Measurements from ENCODE around the gene GAS7.
"Not testable (repeated sequence)": the region's sequence is repeated elsewhere in the genome, so short reads cannot be mapped to it uniquely, and the experiment has no call there.

Gene GAS7

DNA sequence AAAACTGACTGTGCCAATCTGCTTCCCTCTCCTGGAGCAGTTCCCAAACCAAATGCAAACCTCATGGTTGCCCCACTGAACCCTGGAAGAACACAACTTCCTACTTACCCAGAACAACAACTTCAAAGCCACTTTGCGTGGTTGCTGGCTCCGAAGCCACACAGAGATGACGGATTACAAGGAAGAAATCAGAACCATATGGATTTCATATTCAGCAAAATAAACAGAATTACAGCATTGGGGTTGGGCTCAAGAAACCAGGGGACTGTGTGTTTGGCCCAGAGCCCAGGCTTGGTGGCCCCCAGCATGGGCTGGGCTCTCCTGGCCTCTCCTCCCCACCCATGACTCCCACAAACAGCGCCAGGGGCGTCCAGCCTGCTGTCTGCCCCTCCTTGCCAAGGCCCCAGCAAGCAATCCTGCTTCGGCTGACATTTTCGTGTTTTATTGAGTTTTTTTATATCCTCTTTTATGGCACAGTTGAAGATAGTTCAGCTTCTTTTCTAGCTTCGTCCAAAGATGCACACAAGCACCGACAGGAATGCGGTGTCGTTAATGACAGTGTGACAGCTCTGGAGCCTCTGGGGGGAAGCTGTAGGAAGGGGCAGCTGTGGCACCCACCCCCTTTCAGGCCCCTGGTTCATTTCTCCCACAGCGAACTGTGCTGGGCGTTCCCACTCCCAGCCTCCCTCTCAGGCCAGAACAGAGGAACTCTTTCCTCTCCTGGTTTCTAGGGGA is 137.1 kb downstream of the GAS7 start:
- no peaks in the 10 kb centered on the region for H3K27me3 Mint-ChIP-seq
- no peaks in the 10 kb centered on the region for H3K36me3 Mint-ChIP-seq (ENCODE audit: low read depth)
- H3K27ac Mint-ChIP-seq, result no peak overlapping the region
- H3K4me3 Mint-ChIP-seq, result no peak overlapping the region
- no peak for DNase-seq
- peaks cover 11% of the 10 kb centered on the region for H3K9me3 Mint-ChIP-seq
- H3K4me1 Mint-ChIP-seq (ENCODE audit: low read depth), result peaks cover 17% of the 10 kb centered on the region

DNA sequence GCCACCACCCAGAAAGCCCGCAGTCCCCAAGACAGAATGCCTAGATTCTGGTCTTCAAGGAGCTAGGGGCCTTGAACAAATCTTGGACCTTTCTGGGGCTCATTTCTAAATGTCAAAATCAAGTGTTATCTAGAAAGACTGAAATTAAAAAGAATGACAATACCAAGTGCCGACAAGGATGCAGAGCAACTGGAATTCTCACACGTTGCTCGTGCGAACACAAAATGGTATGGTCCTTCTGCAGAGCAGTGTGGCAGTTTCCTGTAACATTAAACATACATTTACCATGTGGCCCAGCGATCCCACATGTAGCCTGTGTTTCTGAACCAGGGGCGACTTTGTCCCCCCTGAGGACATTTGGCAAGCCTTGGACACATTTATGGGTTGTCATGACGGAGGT is 137.9 kb downstream of the GAS7 start:
- H3K27me3 Mint-ChIP-seq, result no peaks in the 10 kb centered on the region
- no peaks in the 10 kb centered on the region for H3K36me3 Mint-ChIP-seq (ENCODE audit: low read depth)
- H3K27ac Mint-ChIP-seq, result no peak overlapping the region
- H3K4me3 Mint-ChIP-seq, result no peak overlapping the region
- no peak for DNase-seq
- peaks cover 8% of the 10 kb centered on the region for H3K9me3 Mint-ChIP-seq
- peaks cover 17% of the 10 kb centered on the region for H3K4me1 Mint-ChIP-seq (ENCODE audit: low read depth)

DNA sequence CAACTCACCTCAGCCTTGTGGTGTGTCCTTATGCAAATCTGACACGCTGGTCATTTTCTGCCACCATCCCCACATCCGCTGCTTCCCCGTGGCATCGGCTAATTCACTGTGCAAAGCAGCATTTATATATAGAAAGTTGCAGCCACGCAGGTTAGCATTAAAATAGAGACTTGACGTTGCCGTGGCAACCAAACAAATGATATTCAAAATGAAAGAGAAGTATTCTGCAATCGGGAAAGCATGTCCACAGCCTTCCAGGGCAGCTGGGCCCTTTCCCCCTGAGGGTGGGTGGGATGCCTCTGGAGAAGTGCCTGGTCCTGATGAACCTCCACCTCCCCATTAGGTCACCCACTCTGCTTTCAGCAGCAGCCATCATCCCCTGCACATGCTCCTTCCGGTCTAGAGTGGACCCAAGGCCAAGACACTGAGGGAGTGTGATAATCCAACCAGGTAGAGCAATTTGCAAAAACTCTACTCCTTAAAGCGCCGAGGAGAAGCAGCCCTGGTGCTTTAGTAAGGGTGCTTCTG is 138.7 kb downstream of the GAS7 start:
- Mint-ChIP-seq H3K27me3 (no peaks in the 10 kb centered on the region), H3K4me3 (no peak overlapping the region)

DNA sequence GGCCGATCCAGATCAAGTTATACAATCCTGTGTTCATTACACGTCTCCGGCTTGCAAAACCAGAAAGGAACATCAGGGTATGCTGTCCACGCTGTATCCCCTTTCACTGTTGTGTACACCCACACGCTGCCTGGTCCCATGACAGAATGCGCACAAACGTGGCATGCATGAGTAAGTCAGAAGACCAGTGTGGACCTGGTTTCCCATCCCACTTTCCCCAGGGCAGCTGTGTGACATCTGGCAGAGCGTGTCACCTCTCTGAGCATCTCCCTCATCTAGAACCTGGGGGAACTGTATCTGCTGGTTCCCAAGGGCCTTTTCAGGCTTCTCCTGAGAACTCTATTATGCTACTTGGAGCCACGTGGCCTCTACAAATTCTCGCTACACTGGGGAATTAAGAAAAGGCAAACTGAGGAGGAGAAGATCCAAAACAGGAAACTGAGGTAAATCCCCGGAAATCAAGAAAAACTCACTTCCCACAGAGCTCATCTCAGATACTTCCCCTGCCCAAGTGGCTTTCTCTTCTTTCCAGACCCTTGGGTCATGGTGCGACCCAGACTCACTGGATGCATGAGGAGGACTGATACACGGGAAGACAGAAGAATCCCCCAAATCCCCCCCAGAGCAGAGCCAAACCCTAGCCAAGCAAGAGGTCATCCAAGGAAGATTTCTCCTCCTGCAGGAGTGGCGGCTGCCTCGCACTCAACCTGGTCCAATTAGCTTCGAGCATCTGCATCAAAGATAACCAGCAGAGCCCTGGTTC is 139.3 kb downstream of the GAS7 start:
- Mint-ChIP-seq H3K27ac (no peak overlapping the region), H3K4me1 (ENCODE audit: low read depth) (peaks cover 17% of the 10 kb centered on the region), H3K4me3 (no peak overlapping the region), H3K27me3 (no peaks in the 10 kb centered on the region), H3K36me3 (ENCODE audit: low read depth) (no peaks in the 10 kb centered on the region), H3K9me3 (peaks cover 2% of the 10 kb centered on the region)
- DNase-seq, result no peak

More for the DNA sequence above, 138.7 kb downstream of the GAS7 start:
- no peak overlapping the region for H3K27ac Mint-ChIP-seq
- no peaks in the 10 kb centered on the region for H3K36me3 Mint-ChIP-seq (ENCODE audit: low read depth)
- H3K9me3 Mint-ChIP-seq, result peaks cover 4% of the 10 kb centered on the region
- H3K4me1 Mint-ChIP-seq (ENCODE audit: low read depth), result peaks cover 17% of the 10 kb centered on the region
- DNase-seq, result no peak

DNA sequence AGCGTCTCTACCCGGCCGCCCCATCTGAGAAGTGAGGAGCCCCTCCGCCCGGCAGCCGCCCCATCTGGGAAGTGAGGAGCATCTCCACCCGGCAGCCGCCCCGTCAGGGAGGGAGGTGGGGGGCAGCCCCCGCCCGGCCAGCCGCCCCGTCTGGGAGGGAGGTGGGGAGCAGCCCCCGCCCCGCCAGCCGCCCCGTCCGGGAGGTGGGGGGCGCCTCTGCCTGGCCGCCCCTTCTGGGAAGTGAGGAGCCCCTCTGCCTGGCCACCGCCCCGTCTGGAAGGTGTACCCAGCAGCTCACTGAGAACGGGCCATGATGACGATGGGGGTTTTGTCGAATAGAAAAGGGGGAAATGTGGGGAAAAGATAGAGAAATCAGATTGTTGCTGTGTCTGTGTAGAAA is 140.9 kb downstream of the GAS7 start:
- not testable (repeated sequence) for H3K27ac Mint-ChIP-seq; DNase-seq; H3K4me1 Mint-ChIP-seq (ENCODE audit: low read depth); H3K27me3 Mint-ChIP-seq; H3K4me3 Mint-ChIP-seq; H3K36me3 Mint-ChIP-seq (ENCODE audit: low read depth); H3K9me3 Mint-ChIP-seq

DNA sequence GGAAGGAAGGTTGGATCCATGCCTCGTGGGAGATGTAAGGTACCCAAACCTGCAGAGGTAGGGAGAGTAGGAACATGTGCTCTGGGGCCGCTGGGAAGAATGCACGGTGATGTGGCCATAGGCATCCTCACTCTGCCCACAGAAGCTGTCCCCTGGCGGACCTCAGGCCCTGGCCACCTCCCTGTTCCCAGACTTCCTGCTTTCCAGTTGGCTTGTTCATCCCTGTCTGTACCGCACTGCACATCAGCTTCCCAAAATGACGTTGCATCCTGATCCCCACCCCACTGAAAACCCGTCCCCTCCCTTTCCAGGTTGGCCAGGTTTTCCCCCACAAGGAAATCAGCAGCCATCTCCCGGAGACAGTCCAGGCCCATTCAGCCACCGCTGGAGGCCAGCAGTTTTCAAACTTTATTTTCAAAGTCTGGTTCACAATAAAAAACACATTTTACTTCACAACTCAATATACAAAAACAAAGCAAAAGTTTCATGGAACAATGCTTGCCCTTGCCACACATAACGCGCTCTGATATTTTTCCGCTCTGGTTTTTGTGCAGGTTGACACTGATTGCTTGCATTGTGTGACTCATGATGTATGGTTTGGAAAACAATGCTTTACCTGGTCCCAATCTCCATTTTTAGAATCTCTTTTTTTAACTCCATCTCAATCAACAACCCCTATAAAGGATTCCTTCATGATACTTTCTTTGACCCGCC is 143.0 kb downstream of the GAS7 start:
- no peaks in the 10 kb centered on the region for H3K9me3 Mint-ChIP-seq
- no peaks in the 10 kb centered on the region for H3K4me1 Mint-ChIP-seq (ENCODE audit: low read depth)
- no peak for DNase-seq
- no peak overlapping the region for H3K4me3 Mint-ChIP-seq
- no peak overlapping the region for H3K27ac Mint-ChIP-seq
- H3K27me3 Mint-ChIP-seq, result no peaks in the 10 kb centered on the region
- no peaks in the 10 kb centered on the region for H3K36me3 Mint-ChIP-seq (ENCODE audit: low read depth)

DNA sequence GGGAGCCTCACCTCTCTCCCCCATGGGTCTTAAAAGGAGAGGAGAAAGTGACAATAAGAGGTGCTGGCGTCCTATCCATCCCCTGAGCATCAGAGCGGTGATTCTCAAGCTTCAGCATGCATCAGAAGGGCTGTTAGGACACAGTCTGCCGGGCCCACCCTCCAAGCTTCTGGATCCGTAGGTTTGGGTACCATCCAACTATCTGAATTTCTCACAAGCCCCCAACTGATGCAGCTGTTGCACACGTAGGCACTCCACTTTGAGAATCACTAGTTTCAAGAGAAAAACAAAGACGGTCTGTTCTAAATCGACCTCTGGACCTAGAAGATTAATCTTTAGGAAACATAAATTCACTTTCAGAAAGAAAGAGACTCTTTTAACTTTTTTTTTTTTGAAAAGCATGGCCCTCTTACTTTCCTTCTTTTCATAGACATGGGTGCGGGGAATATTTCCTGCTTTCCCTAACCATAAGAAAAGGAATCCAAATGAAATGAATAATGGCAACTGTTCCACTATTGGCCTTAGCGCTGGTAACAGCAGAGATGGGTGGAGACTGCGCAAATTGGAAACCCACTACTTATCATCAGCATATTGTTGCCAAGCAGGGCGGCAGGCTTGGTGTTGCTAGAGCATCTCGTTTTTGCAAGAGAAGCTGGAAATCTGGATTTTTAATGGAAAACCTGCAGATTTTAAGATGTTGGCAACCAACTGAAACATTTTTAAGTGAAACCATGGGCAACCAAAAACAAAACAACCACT is 144.4 kb downstream of the GAS7 start:
- Mint-ChIP-seq H3K27me3 (no peaks in the 10 kb centered on the region), H3K9me3 (no peaks in the 10 kb centered on the region), H3K36me3 (ENCODE audit: low read depth) (no peaks in the 10 kb centered on the region), H3K4me1 (ENCODE audit: low read depth) (no peaks in the 10 kb centered on the region), H3K27ac (no peak overlapping the region), H3K4me3 (no peak overlapping the region)
- no peak for DNase-seq

DNA sequence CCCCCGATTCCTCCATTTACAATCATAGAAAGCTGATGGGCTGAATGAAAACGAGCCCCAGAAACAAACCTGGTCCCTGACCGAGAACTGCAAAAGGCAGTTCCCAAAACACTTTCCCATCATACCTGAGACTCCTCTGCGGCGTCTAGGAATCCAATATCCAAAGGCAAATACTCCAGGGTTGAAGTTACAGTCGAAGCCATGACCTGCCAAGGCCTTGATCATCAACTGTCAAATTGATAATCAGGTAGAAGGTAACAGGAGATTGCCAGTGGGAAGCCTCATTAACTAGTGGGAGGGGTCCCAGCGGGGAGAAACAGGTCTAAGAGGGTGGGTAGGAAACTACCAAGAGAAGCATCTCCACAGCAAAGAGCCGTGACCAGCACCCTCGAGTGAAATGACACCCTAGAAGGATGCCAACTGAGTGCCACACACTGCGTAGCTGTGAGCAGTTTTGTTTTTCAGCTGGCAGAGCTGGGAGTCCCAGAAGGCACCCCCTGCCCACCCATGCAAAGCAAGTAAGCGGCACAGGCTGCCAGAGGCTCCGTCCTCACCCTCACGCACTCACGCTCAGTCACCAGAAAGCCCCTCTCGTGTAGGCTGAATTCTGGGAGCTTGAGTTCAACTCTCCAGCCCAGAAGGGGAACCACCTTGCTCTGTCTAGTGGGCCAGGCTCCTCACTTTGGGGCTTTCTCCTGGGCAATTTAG is 146.1 kb downstream of the GAS7 start:
- no peak for DNase-seq
- H3K27me3 Mint-ChIP-seq, result no peaks in the 10 kb centered on the region
- no peak overlapping the region for H3K27ac Mint-ChIP-seq
- no peak overlapping the region for H3K4me3 Mint-ChIP-seq
- no peaks in the 10 kb centered on the region for H3K9me3 Mint-ChIP-seq
- peaks cover 2% of the 10 kb centered on the region for H3K4me1 Mint-ChIP-seq (ENCODE audit: low read depth)
- H3K36me3 Mint-ChIP-seq (ENCODE audit: low read depth), result no peaks in the 10 kb centered on the region

DNA sequence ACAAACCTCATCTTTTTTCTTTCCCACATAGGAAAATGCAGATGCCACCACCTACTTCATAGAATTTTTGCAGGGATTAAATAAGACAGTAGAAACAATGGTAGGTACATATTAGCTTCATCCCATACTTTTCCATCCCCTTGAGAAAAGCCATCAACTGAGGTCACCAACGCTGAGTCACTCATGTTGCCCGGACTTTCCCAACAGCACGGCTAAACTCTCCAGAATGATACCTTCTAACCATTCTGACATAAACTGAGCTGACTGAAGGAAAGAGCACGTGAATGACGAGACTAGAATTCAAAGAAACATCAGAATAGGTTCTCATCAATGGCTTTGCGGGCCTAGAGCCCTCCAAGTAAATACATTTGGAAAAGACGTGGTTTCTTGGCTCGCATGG is 147.3 kb downstream of the GAS7 start:
- H3K27me3 Mint-ChIP-seq, result no peaks in the 10 kb centered on the region
- no peaks in the 10 kb centered on the region for H3K36me3 Mint-ChIP-seq (ENCODE audit: low read depth)
- H3K4me3 Mint-ChIP-seq, result no peak overlapping the region
- no peak for DNase-seq
- H3K4me1 Mint-ChIP-seq (ENCODE audit: low read depth), result peaks cover 7% of the 10 kb centered on the region
- no peak overlapping the region for H3K27ac Mint-ChIP-seq
- no peaks in the 10 kb centered on the region for H3K9me3 Mint-ChIP-seq

DNA sequence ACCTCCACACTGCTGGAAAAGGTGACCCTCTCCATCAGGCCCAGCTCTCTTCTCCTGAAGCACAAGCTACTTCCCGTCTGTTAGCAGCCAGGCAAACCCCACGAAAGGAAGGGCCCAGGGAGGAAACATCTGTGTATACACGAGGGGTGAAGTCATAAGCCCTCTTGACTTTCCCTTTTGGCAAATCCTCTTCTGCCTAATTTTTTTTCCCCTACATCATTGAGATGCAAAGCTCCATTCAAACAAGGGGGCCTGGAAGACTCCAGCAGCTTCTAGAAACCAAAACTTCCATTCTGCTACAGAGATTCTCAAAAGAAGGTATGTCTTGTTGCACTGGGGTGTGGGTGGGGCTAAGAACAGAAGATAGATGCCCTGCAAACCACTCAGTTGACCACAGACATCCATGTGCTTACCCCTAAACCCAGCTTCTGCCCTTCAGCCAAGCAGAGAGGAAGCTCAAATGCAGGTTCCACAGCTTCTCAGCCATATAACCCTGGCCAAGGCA is 147.8 kb downstream of the GAS7 start:
- no peak overlapping the region for H3K4me3 Mint-ChIP-seq
- H3K36me3 Mint-ChIP-seq (ENCODE audit: low read depth), result no peaks in the 10 kb centered on the region
- H3K4me1 Mint-ChIP-seq (ENCODE audit: low read depth), result peaks cover 7% of the 10 kb centered on the region
- H3K27ac Mint-ChIP-seq, result no peak overlapping the region
- no peak for DNase-seq
- no peaks in the 10 kb centered on the region for H3K27me3 Mint-ChIP-seq
- no peaks in the 10 kb centered on the region for H3K9me3 Mint-ChIP-seq

DNA sequence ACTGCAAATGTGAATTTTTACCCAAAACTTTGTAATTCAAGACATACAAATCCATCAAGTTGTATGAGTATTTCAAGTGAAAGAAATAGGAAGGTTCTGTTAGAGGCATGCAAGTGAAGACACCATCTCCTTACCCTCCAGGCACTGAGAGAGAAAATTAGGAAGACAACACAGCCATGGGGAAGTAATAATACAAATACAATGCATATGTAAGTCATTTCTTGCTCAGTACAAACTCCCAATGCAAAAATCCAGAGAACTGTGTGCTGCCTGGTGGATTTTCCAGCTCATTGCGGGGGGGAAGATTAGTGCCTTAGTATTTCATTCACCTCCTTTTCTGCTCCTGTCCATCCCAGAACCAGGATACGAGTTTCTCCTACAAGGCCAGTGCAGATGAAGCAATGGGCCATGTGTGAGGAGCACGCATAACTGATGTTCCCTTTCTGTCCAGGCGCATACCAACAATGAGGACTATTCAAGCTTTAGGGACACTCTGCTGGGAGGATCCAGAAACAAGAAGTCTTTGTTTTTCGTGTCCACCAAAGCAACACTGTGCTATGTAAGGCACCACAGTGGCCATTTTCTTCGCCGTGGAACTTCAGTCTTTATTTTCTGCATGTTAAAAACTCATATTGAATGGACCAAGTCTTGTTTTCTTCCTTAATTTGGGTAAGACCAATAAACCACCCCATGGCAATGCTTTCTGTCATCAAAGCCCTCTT is 149.6 kb downstream of the GAS7 start:
- H3K27me3 Mint-ChIP-seq, result no peaks in the 10 kb centered on the region
- no peaks in the 10 kb centered on the region for H3K9me3 Mint-ChIP-seq
- H3K4me3 Mint-ChIP-seq, result no peak overlapping the region
- H3K36me3 Mint-ChIP-seq (ENCODE audit: low read depth), result no peaks in the 10 kb centered on the region
- peaks cover 7% of the 10 kb centered on the region for H3K4me1 Mint-ChIP-seq (ENCODE audit: low read depth)
- no peak for DNase-seq
- no peak overlapping the region for H3K27ac Mint-ChIP-seq

DNA sequence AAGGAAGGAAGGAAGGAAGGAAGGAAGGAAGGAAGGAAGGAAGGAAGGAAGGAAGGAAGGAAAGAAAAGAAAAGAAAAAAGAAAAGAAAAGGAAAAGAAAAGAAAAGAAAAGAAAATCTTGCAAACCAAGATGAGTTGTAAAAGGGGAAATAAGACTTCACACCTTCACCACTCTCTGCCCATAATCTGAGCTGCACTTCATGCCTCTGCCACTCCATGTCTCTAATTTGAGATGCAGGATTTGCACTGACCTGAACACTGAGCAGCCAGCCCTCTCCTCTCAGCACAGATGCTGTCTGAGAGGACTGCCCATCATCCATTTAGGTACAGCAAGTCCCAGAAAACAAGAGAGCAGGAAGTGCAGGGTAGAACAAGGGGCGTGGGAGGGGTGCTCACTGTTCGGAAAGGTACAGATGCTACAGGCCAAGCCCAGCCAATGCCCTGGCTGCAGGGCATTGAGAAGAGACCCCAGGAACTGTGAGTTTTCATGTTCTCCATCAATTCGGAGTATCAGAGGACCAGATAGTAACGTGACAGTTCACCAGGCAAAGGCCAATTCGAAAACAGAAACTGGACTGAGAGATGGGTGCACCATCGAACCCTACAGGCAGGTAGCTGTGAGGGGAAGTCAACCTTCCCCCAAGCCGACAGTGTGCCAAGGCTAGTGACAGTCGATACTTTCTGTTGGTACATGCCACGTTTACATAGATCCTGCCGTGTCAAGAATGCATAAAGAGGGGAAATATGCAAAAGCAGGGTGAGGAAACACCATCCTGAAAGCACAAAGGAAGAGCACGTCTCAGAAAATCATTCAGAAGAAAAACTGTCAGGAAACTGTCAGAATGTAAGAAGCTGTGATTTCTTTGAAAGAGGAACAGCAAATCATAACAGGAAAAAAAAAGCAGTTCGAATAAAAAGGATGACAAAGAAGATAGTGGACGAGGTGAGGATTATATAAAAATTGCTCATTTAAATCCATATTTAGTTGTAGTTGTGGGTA is 151.3 kb downstream of the GAS7 start:
- Mint-ChIP-seq H3K36me3 (ENCODE audit: low read depth) (no peaks in the 10 kb centered on the region), H3K27me3 (no peaks in the 10 kb centered on the region), H3K4me1 (ENCODE audit: low read depth) (peaks cover 7% of the 10 kb centered on the region), H3K27ac (no peak overlapping the region), H3K9me3 (no peaks in the 10 kb centered on the region), H3K4me3 (no peak overlapping the region)
- no peak for DNase-seq

All from activated T-cell treated with anti-CD3 and anti-CD28 coated beads, Interleukin-2, amount 50 U/mL, for 24 hours (primary cell).